H54 (cell line): ENCODE data around the gene FGF8.

ENCODE experiments used
- DNase-seq: peaks from one replicate; pipeline ENCODE4 v3.0.0; 2011; ENCODE audit warnings: low spot score, mixed read lengths; ENCODE audit not compliant: insufficient read length
- FAIRE-seq: peaks from 3 replicates; lab custom pipeline; 2011; peaks lifted over from hg19 to GRCh38; lab: Jason Lieb, UNC
- POLR2A ChIP-seq: IDR thresholded peaks from 2 replicates; pipeline ENCODE4 v1.6.1; 2011; ENCODE audit warnings: low read depth, mild to moderate bottlenecking, low read length

The FGF8 gene

DNA sequence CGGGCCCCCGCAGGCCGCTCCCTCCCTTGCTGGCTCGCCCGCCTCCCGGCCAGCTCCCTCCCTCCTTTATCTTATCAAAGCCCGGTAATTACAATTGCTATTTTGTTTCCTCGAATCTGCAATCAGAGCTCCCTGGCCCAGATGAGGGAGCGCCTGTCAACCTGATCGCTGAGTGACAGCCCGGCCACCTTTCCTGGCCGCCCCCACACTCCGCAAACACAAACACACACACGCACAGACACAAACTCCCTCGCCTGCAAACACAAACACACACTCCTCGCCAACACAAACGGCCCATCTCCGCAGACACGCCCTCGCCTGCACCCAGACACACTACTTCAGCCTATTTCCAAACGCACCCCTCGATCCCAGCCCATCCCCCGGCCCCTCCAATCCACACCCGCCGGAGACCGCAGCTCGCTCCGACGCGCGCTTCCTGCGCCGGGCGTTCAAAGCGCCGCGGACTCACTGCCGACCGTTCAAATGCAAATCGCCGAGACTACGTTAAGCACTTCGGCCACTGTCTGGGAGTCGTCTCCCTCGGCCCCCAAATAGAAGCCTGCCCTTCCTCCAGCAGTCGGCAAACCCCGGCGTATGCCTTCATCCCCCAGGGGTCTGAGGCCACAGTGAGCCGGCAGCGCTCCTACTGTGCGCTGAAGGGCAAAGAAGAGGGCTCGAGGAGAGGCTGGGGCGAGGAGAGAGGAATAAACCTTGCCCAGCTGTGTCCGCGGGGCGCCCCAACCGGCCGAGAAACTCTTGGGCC, 3.0 kb upstream of the FGF8 start:
- DNase-seq (no peak), FAIRE-seq (no peak)
- no peak for TF ChIP-seq POLR2A

DNA sequence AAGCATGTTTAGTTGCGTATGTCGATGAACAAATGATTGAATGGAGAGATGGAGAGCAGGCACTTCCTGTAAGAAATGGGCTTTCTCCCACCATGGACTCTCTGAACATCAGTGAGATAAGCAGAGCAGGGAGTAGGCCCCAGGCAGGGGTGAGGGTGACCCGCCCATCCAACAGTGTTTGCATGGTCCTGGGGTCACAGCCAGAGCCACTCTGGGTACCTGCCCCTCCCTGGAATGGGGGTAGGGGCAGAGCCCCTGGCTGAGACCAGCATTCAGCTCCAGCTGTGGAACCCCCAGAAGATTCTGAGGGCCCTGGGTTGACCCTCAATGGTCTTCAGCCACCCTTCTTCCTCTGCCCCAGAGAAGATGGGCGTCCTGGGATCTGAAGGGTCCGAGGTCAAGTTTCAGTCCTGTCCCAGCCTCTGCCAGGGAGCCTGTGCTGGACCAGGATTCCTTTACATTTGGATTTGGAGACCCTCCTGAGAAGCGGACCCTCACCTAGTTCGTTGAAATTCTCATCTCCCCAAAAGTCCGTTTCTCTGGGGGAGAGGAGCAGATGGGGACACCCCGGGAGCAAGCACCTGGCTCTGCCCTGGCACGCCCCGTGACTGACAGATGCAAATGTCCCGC, 2.4 kb upstream of the FGF8 start:
- FAIRE-seq (no peak), DNase-seq (no peak)
- TF ChIP-seq POLR2A, result no peak

DNA sequence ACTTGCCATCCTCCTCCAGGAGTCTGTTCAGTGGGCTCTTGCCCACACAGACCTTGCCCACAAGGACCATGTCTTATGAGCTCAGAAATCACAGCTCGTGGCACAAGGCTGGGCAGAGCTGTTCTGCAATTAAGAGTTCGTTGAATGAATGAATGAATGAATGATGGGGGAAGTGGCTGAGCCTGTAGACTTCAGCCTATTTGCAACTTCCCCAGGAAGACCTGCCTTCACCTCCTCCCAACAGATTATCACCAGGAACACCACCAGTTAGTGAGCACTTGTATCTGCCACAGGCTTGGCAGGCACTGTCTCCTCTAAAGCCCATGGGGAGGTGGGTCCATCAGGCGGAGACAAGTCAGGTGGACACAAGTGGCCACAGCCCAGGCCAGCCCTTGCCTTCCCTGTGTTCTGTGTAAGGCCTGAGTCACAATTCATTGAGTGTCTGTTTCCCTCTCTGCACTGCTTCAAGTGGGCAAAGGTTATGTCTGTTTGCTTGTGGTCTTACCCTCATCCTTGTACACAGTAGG, 1.8 kb upstream of the FGF8 start:
- DNase-seq (peak; percentile 60), FAIRE-seq (no peak)
- TF ChIP-seq POLR2A, result no peak

DNA sequence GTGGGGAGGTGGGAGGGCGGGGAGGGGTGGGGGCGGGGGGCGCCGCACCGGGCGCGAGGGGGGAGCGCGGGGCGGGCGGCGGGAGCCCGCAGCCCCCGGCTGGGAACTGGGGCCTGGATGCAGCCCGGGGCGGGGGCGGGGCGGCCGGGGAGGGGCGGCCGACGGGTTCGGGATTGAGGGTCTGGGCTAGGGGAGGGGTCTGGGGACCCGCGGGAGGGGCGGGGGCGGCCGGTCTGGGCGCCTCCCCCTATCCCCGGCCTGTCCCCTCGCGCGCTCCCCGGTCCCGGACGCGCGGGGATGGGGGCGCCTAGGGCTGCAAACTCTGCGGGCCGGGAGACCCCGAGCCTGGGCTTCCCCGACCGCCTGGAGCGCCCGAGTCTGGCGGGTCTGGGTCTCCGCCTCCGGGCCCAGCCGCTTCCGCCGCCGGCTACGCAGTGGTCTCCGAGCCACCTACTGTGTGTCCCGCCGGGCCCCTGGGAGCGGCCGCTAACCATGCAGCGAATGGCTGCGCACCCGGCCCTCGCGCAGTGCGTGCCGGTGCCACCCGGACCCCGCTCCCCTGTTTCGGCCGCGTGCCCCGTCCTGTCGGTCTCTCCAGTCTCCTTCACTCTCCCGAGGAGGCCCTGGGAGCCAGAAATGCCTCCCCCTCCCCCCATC, 375 bp upstream of the FGF8 start:
- DNase-seq (no peak), FAIRE-seq (no peak)
- no peak for TF ChIP-seq POLR2A

DNA sequence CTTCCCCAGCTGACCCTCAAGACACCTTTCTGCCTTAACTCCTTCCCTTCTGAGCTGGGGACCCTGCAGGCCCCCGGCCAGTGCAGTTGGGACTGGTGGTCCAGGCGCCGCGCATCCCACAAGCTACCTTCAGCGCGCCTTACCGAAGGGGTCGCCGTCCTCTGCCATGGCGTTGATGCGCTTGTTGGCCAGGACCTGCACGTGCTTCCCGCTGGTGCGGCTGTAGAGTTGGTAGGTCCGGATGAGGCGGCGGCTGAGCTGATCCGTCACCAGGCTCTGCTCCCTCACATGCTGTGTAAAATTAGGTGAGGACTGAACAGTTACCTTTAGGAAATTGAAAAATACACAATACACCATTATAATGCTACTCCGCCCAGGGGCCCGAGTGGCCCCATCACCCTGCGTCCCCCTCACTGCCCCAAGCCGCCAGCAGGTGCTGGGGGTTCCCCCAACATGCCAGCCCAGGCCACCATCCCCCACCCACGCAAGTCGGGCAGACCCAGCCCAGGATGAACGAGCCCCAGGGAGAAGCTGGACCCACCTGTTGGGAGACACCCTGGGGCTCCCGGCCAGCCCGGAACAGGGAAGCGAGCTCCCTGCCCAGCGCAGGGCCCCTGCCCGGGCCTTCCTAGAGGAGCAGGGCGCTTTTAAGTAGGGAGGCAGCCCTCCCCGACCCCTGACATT, 1.2 kb downstream of the FGF8 start:
- TF ChIP-seq POLR2A, result no peak
- FAIRE-seq (no peak), DNase-seq (no peak)

DNA sequence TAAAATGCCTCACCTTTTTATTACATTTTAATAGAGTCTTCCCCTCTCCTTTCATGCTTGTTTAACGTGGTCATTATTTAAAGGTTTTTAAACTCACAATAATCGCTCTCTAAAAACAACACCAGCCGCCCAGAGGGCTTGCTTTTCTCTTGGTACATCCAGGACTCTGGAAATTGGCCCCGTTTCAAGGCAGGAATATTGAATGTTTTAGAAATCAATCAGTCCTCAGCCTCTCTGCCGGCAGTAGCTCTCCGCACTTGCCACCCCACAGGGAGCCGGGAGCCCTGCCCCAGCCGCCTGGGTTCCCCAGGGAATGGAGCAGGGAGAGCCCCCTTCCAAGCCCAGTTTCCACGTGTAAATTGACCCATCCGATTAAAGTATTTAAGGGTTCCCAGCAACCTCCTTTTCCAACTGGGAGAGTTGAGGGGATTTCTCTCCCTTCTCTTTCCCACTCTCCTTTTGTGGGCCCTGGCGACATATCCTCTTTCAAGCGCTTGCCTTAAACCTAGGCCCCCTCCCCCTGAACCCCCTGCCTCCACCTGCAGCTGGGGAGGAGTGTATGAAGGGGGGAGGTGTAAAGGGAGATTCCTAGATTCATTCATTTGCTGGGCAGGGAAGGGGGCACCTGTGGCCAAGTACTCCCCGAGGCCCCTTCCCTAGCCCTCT, 1.9 kb downstream of the FGF8 start:
- FAIRE-seq (no peak), DNase-seq (no peak)
- no peak for TF ChIP-seq POLR2A

DNA sequence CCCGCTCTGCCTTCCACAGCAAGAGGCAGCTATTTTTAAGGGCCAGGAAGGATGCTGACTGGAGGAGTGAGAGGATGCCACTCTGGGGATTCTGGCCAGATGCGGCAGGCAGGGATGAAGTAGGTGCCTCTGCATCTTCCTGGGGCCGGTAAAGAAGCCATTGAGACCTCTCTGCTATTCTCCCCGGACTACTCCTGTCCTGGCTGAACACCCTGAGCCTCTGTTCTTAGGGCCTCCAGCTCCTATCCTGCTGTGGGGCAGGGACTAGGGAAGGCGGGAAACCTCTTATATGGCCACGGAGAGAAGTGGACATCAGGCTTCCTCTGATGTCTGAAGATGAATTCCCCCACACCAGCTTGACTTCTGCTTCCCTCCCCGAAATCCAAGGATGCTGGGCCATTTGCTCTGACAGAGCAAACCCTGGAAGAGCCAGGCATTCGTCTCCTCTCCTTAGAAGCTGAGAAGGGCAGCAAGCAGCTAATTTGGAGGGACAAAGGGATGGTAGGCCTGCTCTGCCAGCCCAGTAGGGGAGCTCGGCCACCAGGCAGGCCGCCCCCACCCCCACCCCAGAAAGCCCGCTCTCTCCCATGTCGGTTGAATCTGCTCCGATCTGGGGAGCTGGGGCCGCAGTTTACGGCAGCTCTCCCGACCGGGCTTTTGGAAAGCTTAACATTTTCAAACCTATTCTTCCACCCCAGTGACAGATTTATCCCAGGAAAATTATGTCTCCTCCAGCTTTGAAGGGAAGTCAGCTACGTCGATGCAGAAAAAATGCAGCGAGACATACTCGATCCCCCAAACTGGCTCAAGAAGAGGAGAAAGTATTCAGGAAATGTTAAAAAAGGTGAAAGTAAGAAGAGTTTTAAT, 2.8 kb downstream of the FGF8 start:
- DNase-seq, result no peak
- no peak for TF ChIP-seq POLR2A
- FAIRE-seq, result no peak

DNA sequence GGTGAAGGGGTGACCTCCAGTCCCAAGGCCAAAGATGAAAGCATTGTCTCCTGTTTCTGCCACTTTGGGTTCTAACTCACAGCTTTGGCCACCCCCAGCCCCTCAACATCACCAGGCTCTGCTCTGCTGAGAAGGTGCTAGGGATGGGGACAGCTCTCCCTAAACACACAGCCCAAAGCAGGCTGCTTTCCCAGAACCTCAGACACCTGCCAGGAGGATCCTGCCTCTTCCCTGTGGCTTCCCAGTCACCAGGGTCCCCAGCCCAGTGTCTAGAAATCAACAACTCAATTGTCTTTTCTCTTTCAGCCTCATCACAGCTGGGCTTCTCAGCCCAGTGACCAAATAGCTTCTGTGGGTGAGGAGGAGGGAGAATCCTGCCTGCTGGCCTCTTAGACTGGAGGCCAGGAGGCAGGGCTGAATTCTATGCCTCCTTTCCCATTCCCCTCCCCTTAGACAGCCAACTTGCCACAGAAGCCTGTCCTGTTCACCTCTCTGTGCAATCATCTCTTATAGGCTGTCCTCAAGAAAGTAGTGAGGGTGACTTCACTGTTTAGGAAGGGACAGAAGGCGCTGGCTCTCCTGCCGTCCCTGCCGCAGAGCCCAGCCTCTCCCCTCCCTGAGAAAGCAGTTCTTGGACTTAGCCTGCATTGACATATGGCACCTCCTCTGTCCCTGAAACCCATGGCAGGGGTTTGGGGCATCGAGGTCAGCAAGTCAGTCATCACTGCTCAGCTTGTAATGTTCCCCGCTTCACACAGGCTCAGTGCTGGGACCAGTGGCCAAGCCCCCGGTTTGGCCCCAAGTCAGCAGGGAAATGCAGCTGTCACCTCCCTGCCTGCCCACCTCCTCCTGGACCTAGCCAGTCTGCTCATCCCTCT, 3.7 kb downstream of the FGF8 start:
- FAIRE-seq (no peak), DNase-seq (no peak)
- TF ChIP-seq POLR2A, result no peak

DNA sequence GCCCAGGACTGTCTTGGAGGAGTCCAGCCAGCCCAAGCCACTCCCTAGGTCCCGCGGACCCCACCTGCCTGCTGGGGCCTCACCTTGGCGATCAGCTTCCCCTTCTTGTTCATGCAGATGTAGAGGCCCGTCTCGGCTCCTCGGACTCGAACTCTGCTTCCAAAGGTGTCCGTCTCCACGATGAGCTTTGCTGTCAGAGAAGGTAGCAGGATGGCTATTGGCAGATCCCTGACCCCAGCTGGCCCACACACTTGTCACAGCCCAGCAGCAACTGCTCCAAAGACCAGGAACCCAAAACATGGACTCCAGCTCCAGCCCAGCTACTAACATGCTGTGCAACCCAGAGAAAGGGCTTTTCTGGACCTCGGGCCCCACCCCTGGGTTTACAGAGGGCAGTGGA, 4.5 kb downstream of the FGF8 start:
- no peak for DNase-seq
- TF ChIP-seq POLR2A, result no peak
- no peak for FAIRE-seq

DNA sequence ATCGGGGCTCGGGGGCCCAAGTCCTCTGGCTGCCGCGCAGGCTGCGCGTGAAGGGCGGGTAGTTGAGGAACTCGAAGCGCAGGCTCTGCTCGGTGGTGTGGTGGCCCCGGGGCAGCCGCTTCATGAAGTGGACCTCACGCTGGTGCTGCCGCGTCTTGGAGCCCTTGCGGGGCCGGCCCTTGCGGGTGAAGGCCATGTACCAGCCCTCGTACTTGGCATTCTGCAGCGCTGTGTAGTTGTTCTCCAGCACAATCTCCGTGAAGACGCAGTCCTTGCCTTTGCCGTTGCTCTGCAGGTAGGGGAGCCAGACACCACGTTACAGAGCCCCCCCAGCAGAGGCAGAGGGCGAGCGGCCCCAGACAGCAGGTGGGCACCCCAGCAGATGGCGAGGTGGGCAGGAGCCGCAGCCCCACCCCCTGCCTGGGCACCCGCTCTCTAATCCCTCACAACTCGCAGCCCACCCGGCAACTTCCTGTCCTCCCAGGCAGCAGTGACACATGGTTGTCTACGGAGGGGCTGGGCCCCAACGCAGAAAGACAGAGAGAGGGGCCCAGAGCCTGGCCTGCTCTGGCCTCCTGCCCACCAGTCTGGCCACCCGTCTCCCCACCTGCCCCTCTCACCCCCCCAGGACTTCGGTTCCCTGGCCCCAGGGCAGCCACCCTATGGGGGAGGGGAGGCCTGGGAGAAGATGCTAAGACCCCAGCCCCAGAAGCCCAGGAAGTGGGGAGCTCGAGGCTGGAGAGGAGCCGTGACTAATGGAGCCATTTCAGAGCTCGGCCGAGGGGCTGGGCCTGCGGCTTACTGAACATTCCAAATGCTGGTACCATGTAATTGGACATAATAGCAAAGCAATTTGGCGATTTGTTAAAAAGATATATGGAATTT, 5.3 kb downstream of the FGF8 start:
- TF ChIP-seq POLR2A, result no peak
- no peak for DNase-seq
- no peak for FAIRE-seq
